MM.1S (cell line): ENCODE results near the gene PLCB4.

ENCODE experiments used
- EZH2 ChIP-seq: fragments of 300-600 bp; sonication (generic); optimal IDR thresholded peaks from 2 replicates; pipeline ENCODE3; 2017; ENCODE audit warnings: low read depth, mild to moderate bottlenecking, antibody characterized with exemption, low read length, mixed read lengths
- EZH2phosphoT487 ChIP-seq: fragments of 300-600 bp; sonication (generic); IDR thresholded peaks from 2 replicates; pipeline ENCODE4 v1.6.1; 2018; ENCODE audit warnings: antibody characterized with exemption, low read length
- TF ChIP-seq, protein P1 (sequence below): fragments of 300-600 bp; sonication (generic); IDR thresholded peaks from 2 replicates; pipeline ENCODE4 v1.5.1; 2016; ENCODE audit warnings: antibody characterized with exemption, low read length, mixed read lengths

DNA sequence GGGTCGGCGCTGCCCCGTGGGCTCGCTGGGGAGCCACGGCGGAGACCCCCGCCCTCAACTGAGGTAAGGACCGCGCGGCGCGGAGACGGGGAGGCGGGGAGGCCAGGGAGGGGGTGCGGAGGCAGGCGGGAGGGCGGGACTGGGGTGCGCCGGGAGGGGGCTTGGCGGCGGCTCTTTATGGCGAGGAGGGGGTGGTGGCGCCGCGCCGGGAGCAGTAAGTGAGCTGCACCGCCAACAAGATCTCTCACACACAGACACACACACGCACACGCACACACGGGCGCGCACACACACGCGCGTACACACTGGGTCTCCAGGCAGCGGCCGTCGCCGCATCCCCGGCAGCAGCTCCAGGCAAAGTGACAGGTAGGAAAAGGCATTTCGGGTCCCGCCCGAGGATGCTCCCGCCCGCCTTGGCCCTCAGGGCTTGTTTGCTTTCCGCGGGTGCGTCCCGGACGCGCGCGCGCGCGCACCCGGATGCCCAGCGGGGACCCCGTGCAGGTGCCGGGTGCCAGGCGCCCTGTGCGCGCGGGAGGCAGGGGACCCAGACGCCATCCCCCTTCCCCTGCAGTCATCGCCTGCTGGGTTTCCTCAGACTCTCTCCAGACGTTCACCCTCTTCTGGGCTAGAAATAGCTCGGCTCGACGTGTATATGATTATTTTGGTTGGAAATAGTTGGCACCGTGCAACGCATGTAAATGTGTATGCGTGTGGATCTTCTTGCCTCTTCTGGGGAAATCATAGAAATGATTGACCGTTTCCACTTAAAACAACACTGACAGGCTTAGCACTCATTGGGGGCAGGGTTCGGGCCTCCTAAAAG lies at the start of gene PLCB4:
- TF ChIP-seq EZH2phosphoT487 (no peak), EZH2 (no peak)
- TF ChIP-seq, protein P1, sequence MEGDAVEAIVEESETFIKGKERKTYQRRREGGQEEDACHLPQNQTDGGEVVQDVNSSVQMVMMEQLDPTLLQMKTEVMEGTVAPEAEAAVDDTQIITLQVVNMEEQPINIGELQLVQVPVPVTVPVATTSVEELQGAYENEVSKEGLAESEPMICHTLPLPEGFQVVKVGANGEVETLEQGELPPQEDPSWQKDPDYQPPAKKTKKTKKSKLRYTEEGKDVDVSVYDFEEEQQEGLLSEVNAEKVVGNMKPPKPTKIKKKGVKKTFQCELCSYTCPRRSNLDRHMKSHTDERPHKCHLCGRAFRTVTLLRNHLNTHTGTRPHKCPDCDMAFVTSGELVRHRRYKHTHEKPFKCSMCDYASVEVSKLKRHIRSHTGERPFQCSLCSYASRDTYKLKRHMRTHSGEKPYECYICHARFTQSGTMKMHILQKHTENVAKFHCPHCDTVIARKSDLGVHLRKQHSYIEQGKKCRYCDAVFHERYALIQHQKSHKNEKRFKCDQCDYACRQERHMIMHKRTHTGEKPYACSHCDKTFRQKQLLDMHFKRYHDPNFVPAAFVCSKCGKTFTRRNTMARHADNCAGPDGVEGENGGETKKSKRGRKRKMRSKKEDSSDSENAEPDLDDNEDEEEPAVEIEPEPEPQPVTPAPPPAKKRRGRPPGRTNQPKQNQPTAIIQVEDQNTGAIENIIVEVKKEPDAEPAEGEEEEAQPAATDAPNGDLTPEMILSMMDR = no peak
